ENCODE results near the gene EFNB3. TPM values are rescaled to one million over a fixed set of nuclear protein-coding genes. Genes with fewer than 3 reads are reported as not detected.

The EFNB3 gene
- total RNA-seq, 1 experiment from 2014 or later: 0.07 TPM

- no peaks in the 10 kb centered on the region for H3K79me2 ChIP-seq (ENCODE audit: insufficient read depth, low read length)
- no peak overlapping the region for H2AFZ ChIP-seq (ENCODE audit: low read depth, low read length, poor library complexity, severe bottlenecking)
- no peaks in the 10 kb centered on the region for H3K27me3 ChIP-seq (ENCODE audit: insufficient read depth, low read length)
- TF ChIP-seq, protein P1, sequence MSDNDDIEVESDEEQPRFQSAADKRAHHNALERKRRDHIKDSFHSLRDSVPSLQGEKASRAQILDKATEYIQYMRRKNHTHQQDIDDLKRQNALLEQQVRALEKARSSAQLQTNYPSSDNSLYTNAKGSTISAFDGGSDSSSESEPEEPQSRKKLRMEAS (IDR thresholded peaks at IDR 0.05): no peak
- no peak for TF ChIP-seq SIN3A (IDR thresholded peaks at IDR 0.05; ENCODE audit: low read depth)
- TF ChIP-seq YY1 (IDR thresholded peaks at IDR 0.05; ENCODE audit: extremely low read depth, insufficient replicate concordance, low read depth, low read length): no peak
- no peak for TF ChIP-seq FOSL1 (IDR thresholded peaks at IDR 0.05; ENCODE audit: low read depth)
- no peak for TF ChIP-seq EGR1 (IDR thresholded peaks at IDR 0.05; ENCODE audit: low read depth)
- TF ChIP-seq CBX3 (IDR thresholded peaks at IDR 0.05; ENCODE audit: low read depth): no peak
- no peak for TF ChIP-seq SP1 (IDR thresholded peaks at IDR 0.05; ENCODE audit: low read depth)
- peaks cover 10 to 25% of the 10 kb centered on the region in 2 experiments for H3K4me1 ChIP-seq (ENCODE audit: control insufficient read depth in 1 of 2, insufficient read depth in 2 of 2, low read length in 2 of 2)
- H4K20me1 ChIP-seq (ENCODE audit: insufficient read depth): no peaks in the 10 kb centered on the region
- H3K4me2 ChIP-seq (ENCODE audit: low read length): peak overlapping the region; percentile 69
- no peaks in the 10 kb centered on the region for H3K9me2 ChIP-seq (ENCODE audit: insufficient read depth)
- ChIA-PET POLR2A (no interaction called here), CTCF (no interaction called here), RAD21 (ENCODE audit: low non-redundant PET in 1 of 2, low total read pairs in 2 of 2, uncharacterized antibody in 2 of 2, unreplicated experiment in 2 of 2) (no interaction called here)
- no peak for DNase-seq (ENCODE audit: low read depth, low spot score)
- intact Hi-C loops (cut with micrococcal nuclease): no loop called here
- H3K9ac ChIP-seq (ENCODE audit: low read length): no peak overlapping the region
- BruUV-seq (replicated peaks): no TSS peak
- H3K36me3 ChIP-seq (ENCODE audit: control insufficient read depth in 1 of 2, insufficient read depth in 2 of 2, low read length in 2 of 2): no peaks in the 10 kb centered on the region
- H3K9me3 ChIP-seq (ENCODE audit: control insufficient read depth in 1 of 2, insufficient read depth in 1 of 2, low read depth in 1 of 2, low read length in 2 of 2): no peaks in the 10 kb centered on the region; a peak in 1 of 4 replicates
- no peak for ATAC-seq
- no peak overlapping the region for H3K27ac ChIP-seq (ENCODE audit: low read depth, low read length)
- no peak overlapping the region for H3K4me3 ChIP-seq (replicated peaks in 1 of 2; ENCODE audit: low read depth in 1 of 2, low read length in 2 of 2)
These were observed 49.7 kb downstream of the EFNB3 start for GRCh38 chr17:7754656-7755055.

- peak overlapping the region in 1 of 2 experiments; percentile 14; a peak in 1 of 4 replicates for H3K4me3 ChIP-seq (replicated peaks in 1 of 2; ENCODE audit: low read depth in 1 of 2, low read length in 2 of 2)
- no TSS peak for BruUV-seq (replicated peaks)
- ATAC-seq: peak; percentile 73
- peak overlapping the region; percentile 94 for H2AFZ ChIP-seq (ENCODE audit: low read depth, low read length, poor library complexity, severe bottlenecking)
- ChIA-PET CTCF (interaction anchor here (1.4 kb wide), 2 partner anchors 8 to 10 kb away, joined by 3 to 4 read pairs; no protein-coding TSS in a partner anchor), POLR2A (no interaction called here), RAD21 (ENCODE audit: low non-redundant PET in 1 of 2, low total read pairs in 2 of 2, uncharacterized antibody in 2 of 2, unreplicated experiment in 2 of 2) (no interaction called here)
- no peaks in the 10 kb centered on the region for H3K79me2 ChIP-seq (ENCODE audit: insufficient read depth, low read length)
- no peaks in the 10 kb centered on the region for H4K20me1 ChIP-seq (ENCODE audit: insufficient read depth)
- no peaks in the 10 kb centered on the region for H3K27me3 ChIP-seq (ENCODE audit: insufficient read depth, low read length)
- peak overlapping the region; percentile 69 for H3K4me2 ChIP-seq (ENCODE audit: low read length)
- peak overlapping the region; percentile 36 for H3K9ac ChIP-seq (ENCODE audit: low read length)
- H3K27ac ChIP-seq (ENCODE audit: low read depth, low read length): no peak overlapping the region
- no peaks in the 10 kb centered on the region; a peak in 1 of 4 replicates for H3K9me3 ChIP-seq (ENCODE audit: control insufficient read depth in 1 of 2, insufficient read depth in 1 of 2, low read depth in 1 of 2, low read length in 2 of 2)
- H3K36me3 ChIP-seq (ENCODE audit: control insufficient read depth in 1 of 2, insufficient read depth in 2 of 2, low read length in 2 of 2): no peaks in the 10 kb centered on the region
- TF ChIP-seq ELF1 (IDR thresholded peaks at IDR 0.05; ENCODE audit: borderline replicate concordance, low read depth) (no peak), EZH2 (IDR thresholded peaks at IDR 0.05) (no peak), TCF7L2 (IDR thresholded peaks at IDR 0.05; ENCODE audit: borderline replicate concordance, extremely low read depth, insufficient read depth, insufficient read length) (no peak)
- TF ChIP-seq, protein P2, sequence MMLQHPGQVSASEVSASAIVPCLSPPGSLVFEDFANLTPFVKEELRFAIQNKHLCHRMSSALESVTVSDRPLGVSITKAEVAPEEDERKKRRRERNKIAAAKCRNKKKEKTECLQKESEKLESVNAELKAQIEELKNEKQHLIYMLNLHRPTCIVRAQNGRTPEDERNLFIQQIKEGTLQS (IDR thresholded peaks at IDR 0.05): no peak
- intact Hi-C loops (cut with micrococcal nuclease): no loop called here
- DNase-seq (ENCODE audit: low read depth, low spot score): no peak
- H3K9me2 ChIP-seq (ENCODE audit: insufficient read depth): no peaks in the 10 kb centered on the region
- peaks cover 9 to 21% of the 10 kb centered on the region in 2 experiments for H3K4me1 ChIP-seq (ENCODE audit: control insufficient read depth in 1 of 2, insufficient read depth in 2 of 2, low read length in 2 of 2)
These were observed 50.3 kb downstream of the EFNB3 start for GRCh38 chr17:7755095-7755890.

All from HCT116 (cell line).